ENCODE results near the gene ADCY5. TPM values are rescaled to one million over a fixed set of nuclear protein-coding genes. Genes with fewer than 3 reads are reported as not detected.
"Not testable (repeated sequence)": the region's sequence is repeated elsewhere in the genome, so short reads cannot be mapped to it uniquely, and the experiment has no call there.

The ADCY5 gene
- total RNA-seq, 1 donor from 2014 or later, result not detected

GRCh38 chr3:123239186-123239585, 209.7 kb downstream of the ADCY5 start:
- peaks cover 63% of the 10 kb centered on the region for H3K36me3 Mint-ChIP-seq (ENCODE audit: low read depth)
- H3K9me3 Mint-ChIP-seq; H3K27me3 Mint-ChIP-seq (ENCODE audit: low read depth); H3K4me3 Mint-ChIP-seq (ENCODE audit: low read depth); intact Hi-C loops (cut with micrococcal nuclease); H3K27ac Mint-ChIP-seq; DNase-seq (ENCODE audit: low spot score): not testable (repeated sequence)
- peaks cover 13% of the 10 kb centered on the region for H3K4me1 Mint-ChIP-seq (ENCODE audit: low read depth)

- no peak for DNase-seq (ENCODE audit: low spot score)
- Mint-ChIP-seq H3K27me3 (ENCODE audit: low read depth) (no peaks in the 10 kb centered on the region), H3K27ac (no peak overlapping the region)
Measured at GRCh38 chr3:123236902-123237301, 212.0 kb downstream of the ADCY5 start.

More at GRCh38 chr3:123236902-123237301, 212.0 kb downstream of the ADCY5 start:
- intact Hi-C loops (cut with micrococcal nuclease), result no loop called here
- Mint-ChIP-seq H3K4me3 (ENCODE audit: low read depth) (no peak overlapping the region), H3K36me3 (ENCODE audit: low read depth) (peaks cover 65% of the 10 kb centered on the region), H3K4me1 (ENCODE audit: low read depth) (peaks cover 8% of the 10 kb centered on the region), H3K9me3 (no peaks in the 10 kb centered on the region)

Other genes starting within 250 kb of the ADCY5 start
- gene SEC22A, start 247.1 kb downstream of the ADCY5 start, total RNA-seq, result 17.0 and 18.5 TPM in 2 replicates
- gene HACD2, start 136.0 kb upstream of the ADCY5 start, total RNA-seq, result 29.5 and 32.5 TPM in 2 replicates